Measurements from ENCODE around the gene KRTAP27-1. TPM values are rescaled to one million over a fixed set of nuclear protein-coding genes. Genes with fewer than 3 reads are reported as not detected.

KRTAP27-1 gene
- total RNA-seq, 1 donor from 2014 or later, result not detected

DNA sequence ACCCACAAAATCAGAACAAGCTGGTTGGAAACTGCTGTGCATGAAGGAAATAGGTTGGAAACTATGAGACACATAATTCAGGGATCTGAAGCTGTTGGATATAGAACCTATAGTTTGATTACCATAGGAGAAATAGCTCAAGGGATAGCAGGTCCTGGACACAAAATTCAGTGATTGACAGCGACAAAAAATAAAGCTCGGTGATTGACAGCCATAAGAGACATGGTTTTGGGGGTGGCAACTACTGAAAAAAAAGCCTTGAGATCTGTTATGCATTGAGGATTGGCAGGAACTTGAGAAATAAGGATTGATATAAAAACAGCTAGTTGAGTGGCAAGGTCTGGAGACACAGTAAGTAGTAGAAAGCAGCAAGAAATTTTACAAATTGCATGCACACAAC is 48.3 kb downstream of the KRTAP27-1 start, which contains the start of gene KRTAP25-1:
TSS of gene KRTAP25-1 (minus strand) at position 300 of the 400 bp plus-strand sequence. CDS start at position 276, 24 bp downstream.
- intact Hi-C loops (cut with micrococcal nuclease), result no loop called here

Other genes starting within 250 kb of the KRTAP27-1 start
- not detected in 2 replicates for gene CLDN17, start 170.9 kb downstream of the KRTAP27-1 start, total RNA-seq
- not detected in 2 replicates for gene CLDN8, start 121.6 kb downstream of the KRTAP27-1 start, total RNA-seq
- gene KRTAP24-1, start 54.7 kb downstream of the KRTAP27-1 start, total RNA-seq, result not detected in 2 replicates
- gene KRTAP25-1, start 48.2 kb downstream of the KRTAP27-1 start, total RNA-seq, result not detected in 2 replicates
- gene KRTAP26-1, start 17.4 kb downstream of the KRTAP27-1 start, total RNA-seq, result not detected in 2 replicates
- not detected in 2 replicates for gene KRTAP23-1, start 10.9 kb upstream of the KRTAP27-1 start, total RNA-seq
- not detected in 2 replicates for gene KRTAP13-2, start 34.6 kb upstream of the KRTAP27-1 start, total RNA-seq
- not detected in 2 replicates for gene KRTAP13-1, start 58.3 kb upstream of the KRTAP27-1 start, total RNA-seq
- not detected in 2 replicates for gene KRTAP13-3, start 88.2 kb upstream of the KRTAP27-1 start, total RNA-seq
- gene KRTAP13-4, start 92.5 kb upstream of the KRTAP27-1 start, total RNA-seq, result not detected in 2 replicates
- not detected in 2 replicates for gene KRTAP15-1, start 102.6 kb upstream of the KRTAP27-1 start, total RNA-seq
- gene KRTAP19-1, start 142.7 kb upstream of the KRTAP27-1 start, total RNA-seq, result not detected in 2 replicates
- gene KRTAP19-2, start 149.7 kb upstream of the KRTAP27-1 start, total RNA-seq, result not detected in 2 replicates
- gene KRTAP19-3, start 154.3 kb upstream of the KRTAP27-1 start, total RNA-seq, result not detected in 2 replicates
- not detected in 2 replicates for gene KRTAP19-4, start 159.5 kb upstream of the KRTAP27-1 start, total RNA-seq
- not detected in 2 replicates for gene KRTAP19-5, start 164.4 kb upstream of the KRTAP27-1 start, total RNA-seq
- gene KRTAP19-6, start 204.2 kb upstream of the KRTAP27-1 start, total RNA-seq, result not detected in 2 replicates
- gene KRTAP19-7, start 223.6 kb upstream of the KRTAP27-1 start, total RNA-seq, result not detected in 2 replicates

Measured in T-helper 2 cell treated with Interferon-gamma antibody and Interleukin-4, amounts not matched to agents 100 ng/mL and 5 ng/mL, for 36 hours (primary cell).